Right ventricle myocardium superior (tissue), 1 donor: ENCODE measurements around the gene ZG16B. TPM values are rescaled to one million over a fixed set of nuclear protein-coding genes. Genes with fewer than 3 reads are reported as not detected.

Source experiments
- ATAC-seq: fragments of 200-7000 bp; cut with Tn5 transposase; one replicate; pipeline ENCODE4 v1.9.1; 2020; ENCODE audit warnings: mild to moderate bottlenecking; ENCODE audit not compliant: poor library complexity
- DNase-seq: peaks from one replicate; pipeline ENCODE4 v3.0.0-alpha.2; 2020
- intact Hi-C: fragments of 100-400 bp; cut with DNase I; formaldehyde crosslinking; loops from one replicate; pipeline ENCODE4 v1.11.2; 2022
- total RNA-seq: library from RNA; stranded (reverse); fragmentation: NEBNext Ultra II Directional; extraction: Animal tissue kit (Norgen Biotek cat#: 25700); gene quantifications from one replicate; pipeline ENCODE4 v1.2.1, GENCODE V29; 2021
- donor health status: DM: no; HTN: yes; CAD: no; lungs with severe emphysema.

Gene ZG16B
- total RNA-seq, 1 donor from 2014 or later = not detected

GRCh38 chr16:2836646-2837508, 6.8 kb downstream of the ZG16B start:
- ATAC-seq (no peak), DNase-seq (no peak)
- intact Hi-C loops = no loop called here

DNA sequence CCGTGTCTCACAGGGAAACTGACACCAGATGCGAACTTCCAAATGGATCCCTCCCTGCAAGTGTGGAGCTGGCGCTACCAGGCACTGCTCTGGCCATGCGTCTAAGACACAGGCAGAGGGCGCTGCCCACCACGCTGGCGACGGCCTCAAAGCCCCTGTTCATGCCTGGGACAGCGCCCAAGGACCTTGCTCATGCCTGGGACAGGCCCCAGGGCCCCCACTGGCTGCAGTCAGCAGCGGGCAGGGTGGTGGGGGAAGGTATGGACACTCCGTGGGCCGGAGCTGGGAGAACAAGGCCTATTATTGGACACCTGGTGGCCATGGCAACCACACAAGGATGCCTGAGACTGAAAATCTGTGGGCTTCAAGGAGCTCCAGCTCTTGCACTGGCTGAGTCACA, 8.8 kb downstream of the ZG16B start:
- DNase-seq = peak; percentile 71
- intact Hi-C loops = no loop called here
- peak; percentile 87 for ATAC-seq

GRCh38 chr16:2839650-2840450, 9.7 kb downstream of the ZG16B start:
- no peak for DNase-seq
- intact Hi-C loops = no loop called here
- ATAC-seq = no peak

GRCh38 chr16:2840914-2841313, 10.8 kb downstream of the ZG16B start:
- DNase-seq = no peak
- intact Hi-C loops = no loop called here
- ATAC-seq = no peak

- intact Hi-C loops = no loop called here
- no peak for ATAC-seq
- DNase-seq = no peak
These were observed 11.7 kb downstream of the ZG16B start for GRCh38 chr16:2841606-2842339.

- DNase-seq (peak; percentile 59), ATAC-seq (peak; percentile 11)
- intact Hi-C loops = no loop called here
These were observed 12.4 kb downstream of the ZG16B start for GRCh38 chr16:2842340-2843000.

GRCh38 chr16:2843526-2843925, 13.4 kb downstream of the ZG16B start:
- DNase-seq (no peak), ATAC-seq (no peak)
- intact Hi-C loops = no loop called here

DNA sequence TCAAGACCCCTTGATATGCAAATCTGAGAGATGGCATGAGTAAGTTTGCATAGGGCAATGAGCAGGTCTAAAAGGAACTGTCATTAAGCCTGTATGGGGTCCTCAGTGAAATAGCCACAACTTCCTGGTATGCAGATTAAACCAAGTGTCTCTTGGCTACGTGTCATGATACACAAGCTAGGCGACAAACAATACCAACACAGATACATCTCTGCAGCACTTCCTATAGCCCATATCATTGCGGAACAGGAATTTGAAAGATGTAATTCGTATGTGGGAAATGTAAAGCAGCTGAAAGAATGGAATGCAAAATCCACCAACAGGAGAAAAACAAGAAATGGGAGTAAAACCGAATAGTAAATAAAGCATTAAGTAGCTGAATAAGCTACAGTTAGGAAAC, 15.0 kb downstream of the ZG16B start:
- intact Hi-C loops = no loop called here
- no peak for ATAC-seq

DNA sequence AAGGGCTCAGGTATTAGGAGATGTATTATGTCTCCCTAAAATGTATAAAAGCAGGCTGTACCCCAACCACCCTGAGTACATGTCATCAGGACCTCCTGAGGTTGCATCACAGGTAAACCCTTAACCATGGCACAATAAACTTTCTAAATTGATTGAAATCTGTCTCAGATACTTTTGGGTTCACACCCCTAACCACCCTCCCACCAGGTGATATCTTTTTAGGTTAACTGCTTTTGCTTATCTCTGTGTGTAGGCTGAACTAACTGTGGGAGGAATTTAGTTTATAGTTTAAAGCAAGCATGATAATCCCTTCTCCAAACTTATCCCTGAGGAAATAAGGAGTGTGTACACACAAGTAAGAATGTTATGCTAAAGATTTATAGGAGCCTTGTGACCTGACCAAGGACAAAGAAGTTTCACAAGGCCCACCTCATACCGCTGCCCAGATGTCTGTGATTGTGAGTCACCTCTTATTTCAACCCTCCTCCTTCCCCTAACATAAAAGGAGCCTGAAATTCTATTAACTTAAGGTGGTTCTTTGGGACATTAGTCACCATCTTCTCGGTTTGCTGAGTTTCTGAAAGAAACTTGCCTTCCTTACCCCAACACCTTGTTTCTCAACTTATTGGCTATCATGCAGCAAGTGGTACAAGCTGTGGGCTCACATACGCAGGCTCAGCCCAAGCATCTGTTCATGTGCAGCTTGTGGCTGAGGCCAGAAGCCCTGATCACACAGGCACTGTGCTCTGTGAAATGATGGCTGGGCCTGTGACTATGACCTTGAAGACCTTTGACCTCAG, 16.6 kb downstream of the ZG16B start:
- ATAC-seq (no peak), DNase-seq (no peak)
- intact Hi-C loops = no loop called here

More for the DNA sequence above, 15.0 kb downstream of the ZG16B start:
- DNase-seq = no peak

- intact Hi-C loops = no loop called here
- ATAC-seq (no peak), DNase-seq (no peak)
These were observed 19.0 kb downstream of the ZG16B start for GRCh38 chr16:2848933-2849725.

DNA sequence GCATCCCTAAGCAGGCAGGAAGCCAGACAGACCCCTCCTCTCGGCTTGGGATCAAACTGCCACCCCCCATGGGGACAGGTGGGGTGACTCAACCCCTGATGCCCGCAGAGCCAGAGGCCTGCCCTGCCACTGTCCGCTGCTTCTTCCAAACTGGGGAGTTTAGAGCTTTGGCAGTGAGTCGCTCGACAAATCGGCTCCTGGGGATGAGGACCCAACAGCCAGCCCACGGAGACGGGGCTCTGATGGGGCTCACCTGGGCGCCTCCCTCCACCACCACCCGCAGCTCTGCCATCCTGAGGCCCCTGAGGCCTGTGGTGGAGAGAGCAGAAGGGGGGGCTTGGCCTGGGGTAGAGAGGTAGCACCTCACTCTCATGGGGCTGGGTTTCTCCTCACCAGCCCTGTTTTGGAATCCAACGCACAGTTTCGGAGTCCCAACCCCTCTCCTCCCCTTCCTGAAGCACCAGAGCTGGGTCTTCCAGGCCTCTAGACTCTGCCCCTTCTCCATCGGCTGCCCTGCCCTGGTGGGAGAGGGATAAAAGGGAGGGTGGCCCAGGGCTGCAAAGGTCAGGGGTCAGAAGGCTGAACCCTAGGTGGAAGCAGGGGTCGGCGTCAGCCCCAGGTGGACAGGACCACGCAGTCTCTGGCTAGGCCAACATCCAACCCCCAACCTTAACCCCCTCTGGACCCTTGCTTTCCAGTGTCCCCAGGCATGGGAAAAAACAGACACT, 22.1 kb downstream of the ZG16B start:
- no peak for DNase-seq
- intact Hi-C loops = no loop called here
- no peak for ATAC-seq

- no peak for DNase-seq
- no peak for ATAC-seq
- intact Hi-C loops = no loop called here
These were observed 22.8 kb downstream of the ZG16B start for GRCh38 chr16:2852731-2853507.

- DNase-seq (no peak), ATAC-seq (no peak)
- intact Hi-C loops = no loop called here
These were observed 23.5 kb downstream of the ZG16B start for GRCh38 chr16:2853531-2854073.

DNA sequence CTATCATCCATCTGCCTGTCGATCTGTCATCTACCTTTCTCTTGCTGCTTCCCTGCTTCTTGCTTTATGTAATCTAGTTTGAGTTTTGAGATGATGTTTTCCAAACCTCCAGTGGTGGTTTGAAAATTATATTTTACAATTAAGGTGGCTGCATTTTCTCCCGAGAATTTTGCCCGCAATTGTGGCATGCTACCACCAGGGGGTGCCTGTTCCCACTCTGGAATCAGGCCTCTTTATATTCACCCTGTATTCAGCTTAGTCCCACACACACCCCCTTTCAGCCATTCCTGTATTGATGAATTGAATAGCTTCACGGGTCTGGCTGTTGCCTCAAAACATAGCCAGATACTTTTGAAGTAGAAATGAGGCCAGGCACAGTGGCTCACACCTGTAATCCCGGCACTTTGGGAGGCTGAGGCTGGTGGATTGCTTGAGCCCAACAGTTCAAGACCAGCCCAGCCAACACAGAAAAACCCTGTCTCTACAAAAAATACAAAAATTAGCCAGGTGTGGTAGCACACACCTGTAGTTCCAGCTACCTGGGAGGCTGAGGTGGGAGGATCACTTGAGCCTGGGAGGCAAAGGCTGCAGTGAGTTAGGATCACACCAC, 24.7 kb downstream of the ZG16B start:
- ATAC-seq (no peak), DNase-seq (no peak)
- intact Hi-C loops = no loop called here

- intact Hi-C loops = no loop called here
- ATAC-seq (no peak), DNase-seq (no peak)
These were observed 25.4 kb downstream of the ZG16B start for GRCh38 chr16:2855536-2855935.
